Measurements from ENCODE around the gene LRIG2.

DNA sequence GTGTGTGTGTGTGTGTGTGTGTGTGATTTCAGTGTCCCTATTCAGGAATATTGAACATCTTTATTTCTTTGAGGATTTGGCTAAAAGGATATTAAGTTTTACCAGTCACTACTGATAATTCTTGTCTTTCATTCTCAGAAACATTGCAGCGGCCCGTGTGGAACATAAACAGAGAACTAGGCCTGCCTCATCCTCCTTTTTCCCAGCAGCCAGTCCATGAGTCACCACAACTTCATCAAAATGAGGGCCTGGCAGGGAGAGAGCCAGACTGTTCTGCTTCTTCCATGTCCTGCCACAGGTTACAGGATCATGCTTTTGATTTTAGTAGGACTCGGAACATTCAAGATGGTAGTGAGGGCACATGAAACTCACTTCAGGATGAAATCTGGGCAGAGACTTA is 50.7 kb downstream of the LRIG2 start:
- TF ChIP-seq, protein P1, sequence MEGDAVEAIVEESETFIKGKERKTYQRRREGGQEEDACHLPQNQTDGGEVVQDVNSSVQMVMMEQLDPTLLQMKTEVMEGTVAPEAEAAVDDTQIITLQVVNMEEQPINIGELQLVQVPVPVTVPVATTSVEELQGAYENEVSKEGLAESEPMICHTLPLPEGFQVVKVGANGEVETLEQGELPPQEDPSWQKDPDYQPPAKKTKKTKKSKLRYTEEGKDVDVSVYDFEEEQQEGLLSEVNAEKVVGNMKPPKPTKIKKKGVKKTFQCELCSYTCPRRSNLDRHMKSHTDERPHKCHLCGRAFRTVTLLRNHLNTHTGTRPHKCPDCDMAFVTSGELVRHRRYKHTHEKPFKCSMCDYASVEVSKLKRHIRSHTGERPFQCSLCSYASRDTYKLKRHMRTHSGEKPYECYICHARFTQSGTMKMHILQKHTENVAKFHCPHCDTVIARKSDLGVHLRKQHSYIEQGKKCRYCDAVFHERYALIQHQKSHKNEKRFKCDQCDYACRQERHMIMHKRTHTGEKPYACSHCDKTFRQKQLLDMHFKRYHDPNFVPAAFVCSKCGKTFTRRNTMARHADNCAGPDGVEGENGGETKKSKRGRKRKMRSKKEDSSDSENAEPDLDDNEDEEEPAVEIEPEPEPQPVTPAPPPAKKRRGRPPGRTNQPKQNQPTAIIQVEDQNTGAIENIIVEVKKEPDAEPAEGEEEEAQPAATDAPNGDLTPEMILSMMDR (IDR thresholded peaks at IDR 0.05): no peak
- TF ChIP-seq POLR2A (IDR thresholded peaks at IDR 0.05) (no peak), POLR2AphosphoS5 (IDR thresholded peaks at IDR 0.05) (peak in 1 of 4 donors; percentile 30)

All from sigmoid colon (tissue), 4 donors.